SHP77 treated with DMSO at 0.1 percent for 48 hours (cell line): ENCODE data around the gene HNF4A.

Experiments used
- DNase-seq: peaks from one replicate; lab custom pipeline; 2025; lab: John Stamatoyannopoulos, UW

HNF4A gene

GRCh38 chr20:44406572-44407137 is 51.2 kb downstream of the HNF4A start:
- DNase-seq, result no peak

GRCh38 chr20:44407402-44408184 is 52.1 kb downstream of the HNF4A start:
- DNase-seq, result no peak

- no peak for DNase-seq
These were observed 53.7 kb downstream of the HNF4A start for GRCh38 chr20:44409132-44409600.

GRCh38 chr20:44410583-44411019 is 55.1 kb downstream of the HNF4A start:
- no peak for DNase-seq

GRCh38 chr20:44411020-44411756 is 55.7 kb downstream of the HNF4A start:
- no peak for DNase-seq

- DNase-seq, result no peak
These were observed 56.4 kb downstream of the HNF4A start for GRCh38 chr20:44411757-44412401.

- no peak for DNase-seq
These were observed 57.1 kb downstream of the HNF4A start for GRCh38 chr20:44412402-44413144.

- DNase-seq, result no peak
These were observed 58.3 kb downstream of the HNF4A start for GRCh38 chr20:44413575-44414345.

GRCh38 chr20:44414346-44414714 is 58.8 kb downstream of the HNF4A start:
- no peak for DNase-seq

GRCh38 chr20:44414808-44415207 is 59.3 kb downstream of the HNF4A start:
- no peak for DNase-seq

- no peak for DNase-seq
These were observed 60.6 kb downstream of the HNF4A start for GRCh38 chr20:44415833-44416715.

GRCh38 chr20:44418069-44418905 is 62.8 kb downstream of the HNF4A start:
- no peak for DNase-seq

GRCh38 chr20:44419131-44419844 is 63.8 kb downstream of the HNF4A start:
- no peak for DNase-seq

- DNase-seq, result no peak
These were observed 65.0 kb downstream of the HNF4A start for GRCh38 chr20:44420497-44420896.

- DNase-seq, result no peak
These were observed 66.6 kb downstream of the HNF4A start for GRCh38 chr20:44422083-44422482.

GRCh38 chr20:44423480-44423879 is 68.0 kb downstream of the HNF4A start:
- no peak for DNase-seq

- no peak for DNase-seq
These were observed 68.6 kb downstream of the HNF4A start for GRCh38 chr20:44424039-44424495.

GRCh38 chr20:44425923-44426322 is 70.4 kb downstream of the HNF4A start:
- no peak for DNase-seq
